ENCODE results near the gene AK9. TPM values are rescaled to one million over a fixed set of nuclear protein-coding genes. Genes with fewer than 3 reads are reported as not detected.

Gene AK9
- total RNA-seq, 1 experiment from 2014 or later = 2.3 TPM

GRCh38 chr6:109478222-109478805 is 212.7 kb downstream of the AK9 start:
- Histone ChIP-seq H3K36me3 (ENCODE audit: control insufficient read depth, insufficient read depth, low read length) (peaks cover 32% of the 10 kb centered on the region), H3K4me3 (ENCODE audit: low read depth in 2 of 2, low read length in 2 of 2) (no peak overlapping the region), H3K27ac (ENCODE audit: low read length) (no peak overlapping the region), H3K9me3 (ENCODE audit: control insufficient read depth, insufficient read depth, low read depth, low read length) (no peaks in the 10 kb centered on the region), H3K4me1 (ENCODE audit: control insufficient read depth, insufficient read depth, low read length) (peaks cover 44% of the 10 kb centered on the region), H3K27me3 (ENCODE audit: control insufficient read depth, insufficient read depth, low read length) (no peaks in the 10 kb centered on the region)
- no TSS peak for BruUV-seq (replicated peaks)
- ChIA-PET POLR2A (no interaction called here), CTCF (no interaction called here)
- intact Hi-C loops (cut with micrococcal nuclease; ENCODE audit: unreplicated experiment) (no loop called here), in situ Hi-C loops (cut with HindIII; ENCODE audit: low pct_unique_long_range_greater_than_20kb, low sequenced_read_pairs) (no loop called here)
- ATAC-seq (no peak), DNase-seq (ENCODE audit: low read depth, low spot score) (no peak)
- no peak for TF ChIP-seq POLR2AphosphoS5 (IDR thresholded peaks at IDR 0.05; ENCODE audit: low read depth, low read length)
- TF ChIP-seq TCF7L2 (IDR thresholded peaks at IDR 0.05; ENCODE audit: low read depth, low read length) = no peak
- TF ChIP-seq SIN3A (IDR thresholded peaks at IDR 0.05; ENCODE audit: borderline replicate concordance, insufficient read depth, low read depth, low read length) = no peak
- no peak for TF ChIP-seq REST (IDR thresholded peaks at IDR 0.05; ENCODE audit: insufficient read depth in 1 of 2, low read depth in 2 of 2, low read length in 1 of 2)
- TF ChIP-seq, protein P1, sequence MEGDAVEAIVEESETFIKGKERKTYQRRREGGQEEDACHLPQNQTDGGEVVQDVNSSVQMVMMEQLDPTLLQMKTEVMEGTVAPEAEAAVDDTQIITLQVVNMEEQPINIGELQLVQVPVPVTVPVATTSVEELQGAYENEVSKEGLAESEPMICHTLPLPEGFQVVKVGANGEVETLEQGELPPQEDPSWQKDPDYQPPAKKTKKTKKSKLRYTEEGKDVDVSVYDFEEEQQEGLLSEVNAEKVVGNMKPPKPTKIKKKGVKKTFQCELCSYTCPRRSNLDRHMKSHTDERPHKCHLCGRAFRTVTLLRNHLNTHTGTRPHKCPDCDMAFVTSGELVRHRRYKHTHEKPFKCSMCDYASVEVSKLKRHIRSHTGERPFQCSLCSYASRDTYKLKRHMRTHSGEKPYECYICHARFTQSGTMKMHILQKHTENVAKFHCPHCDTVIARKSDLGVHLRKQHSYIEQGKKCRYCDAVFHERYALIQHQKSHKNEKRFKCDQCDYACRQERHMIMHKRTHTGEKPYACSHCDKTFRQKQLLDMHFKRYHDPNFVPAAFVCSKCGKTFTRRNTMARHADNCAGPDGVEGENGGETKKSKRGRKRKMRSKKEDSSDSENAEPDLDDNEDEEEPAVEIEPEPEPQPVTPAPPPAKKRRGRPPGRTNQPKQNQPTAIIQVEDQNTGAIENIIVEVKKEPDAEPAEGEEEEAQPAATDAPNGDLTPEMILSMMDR (IDR thresholded peaks at IDR 0.05) = no peak

- ChIA-PET POLR2A (no interaction called here), CTCF (no interaction called here)
- Histone ChIP-seq H3K4me1 (ENCODE audit: control insufficient read depth, insufficient read depth, low read length) (peaks cover 44% of the 10 kb centered on the region), H3K4me3 (ENCODE audit: low read depth in 2 of 2, low read length in 2 of 2) (no peak overlapping the region), H3K36me3 (ENCODE audit: control insufficient read depth, insufficient read depth, low read length) (peaks cover 36% of the 10 kb centered on the region), H3K27ac (ENCODE audit: low read length) (no peak overlapping the region), H3K9me3 (ENCODE audit: control insufficient read depth, insufficient read depth, low read depth, low read length) (no peaks in the 10 kb centered on the region), H3K27me3 (ENCODE audit: control insufficient read depth, insufficient read depth, low read length) (no peaks in the 10 kb centered on the region)
- no peak for TF ChIP-seq TCF7L2 (IDR thresholded peaks at IDR 0.05; ENCODE audit: low read depth, low read length)
- TF ChIP-seq POLR2AphosphoS5 (IDR thresholded peaks at IDR 0.05; ENCODE audit: low read depth, low read length) = no peak
- no peak for TF ChIP-seq SIN3A (IDR thresholded peaks at IDR 0.05; ENCODE audit: borderline replicate concordance, insufficient read depth, low read depth, low read length)
- TF ChIP-seq, protein P1 (IDR thresholded peaks at IDR 0.05) = no peak
- no peak for TF ChIP-seq REST (IDR thresholded peaks at IDR 0.05; ENCODE audit: insufficient read depth in 1 of 2, low read depth in 2 of 2, low read length in 1 of 2)
- ATAC-seq (0 out of 2 replicates have a peak, but pooled peaks have one; percentile 19), DNase-seq (ENCODE audit: low read depth, low spot score) (no peak)
- BruUV-seq (replicated peaks) = no TSS peak
- intact Hi-C loops (cut with micrococcal nuclease; ENCODE audit: unreplicated experiment) = no loop called here
- in situ Hi-C loops (cut with HindIII; ENCODE audit: low pct_unique_long_range_greater_than_20kb, low sequenced_read_pairs) = no loop called here
These were observed 213.3 kb downstream of the AK9 start for GRCh38 chr6:109477725-109478124.
